Liver (tissue), 9 donors: ENCODE data around the gene ATAD3A. TPM values are rescaled to one million over a fixed set of nuclear protein-coding genes. Genes with fewer than 3 reads are reported as not detected.

Experiments
- DNase-seq: peaks from one replicate; pipeline ENCODE4 v3.0.0-alpha.2; 2017; ENCODE audit warnings: low spot score
- H3K27ac ChIP-seq, 2 donors: one replicate each; pipeline ENCODE4 v1.7.0; 2013; ENCODE audit warnings: inconsistent platforms in 2 of 2, low read length in 2 of 2, control low read depth in 1 of 2, low read depth in 1 of 2, mild to moderate bottlenecking in 1 of 2
- H3K27me3 ChIP-seq, 4 donors: one replicate each; pipeline versions ENCODE4 v1.6.1 to v1.7.0; 2013; ENCODE audit warnings: low read length in 3 of 4, inconsistent platforms in 1 of 4, mild to moderate bottlenecking in 1 of 4, moderate library complexity in 1 of 4; ENCODE audit not compliant: control insufficient read depth in 4 of 4, insufficient read depth in 4 of 4
- H3K36me3 ChIP-seq, 4 donors: one replicate each; pipeline versions ENCODE4 v1.6.1 to v1.7.0; 2013; ENCODE audit warnings: low read length in 3 of 4, mild to moderate bottlenecking in 3 of 4, low read depth in 1 of 4, moderate library complexity in 1 of 4; ENCODE audit not compliant: control insufficient read depth in 4 of 4, insufficient read depth in 3 of 4
- H3K4me1 ChIP-seq, 4 donors: one replicate each; pipeline versions ENCODE4 v1.6.1 to v1.7.0; 2013; ENCODE audit warnings: low read length in 3 of 4, mild to moderate bottlenecking in 3 of 4, moderate library complexity in 1 of 4; ENCODE audit not compliant: control insufficient read depth in 4 of 4, insufficient read depth in 4 of 4
- H3K4me3 ChIP-seq, 3 donors: one replicate each; pipeline versions ENCODE4 v1.6.1 to v1.7.0; 2013; ENCODE audit warnings: low read length in 3 of 3, control low read depth in 1 of 3, low read depth in 1 of 3, mild to moderate bottlenecking in 1 of 3
- H3K9ac ChIP-seq, 2 donors: one replicate each; pipeline ENCODE4 v1.7.0; 2013; ENCODE audit warnings: low read length in 2 of 2, mild to moderate bottlenecking in 2 of 2, moderate library complexity in 2 of 2, control low read depth in 1 of 2, low read depth in 1 of 2
- H3K9me3 ChIP-seq, 4 donors: one replicate each; pipeline versions ENCODE4 v1.6.1 to v1.7.0; 2013; ENCODE audit warnings: low read length in 3 of 4; ENCODE audit not compliant: control insufficient read depth in 4 of 4
- CTCF ChIP-seq: fragments of 150-350 bp; IDR thresholded peaks from 2 replicates; pipeline ENCODE4 v1.5.1; 2017; ENCODE audit warnings: improper control_type of control experiment, low read depth, low read length; ENCODE audit not compliant: missing input control
- EGR1 ChIP-seq, 2 donors: IDR thresholded peaks; 2 replicates each; pipeline ENCODE4 v1.6.1; 2016 to 2018; ENCODE audit warnings: antibody characterized with exemption in 2 of 2, low read depth in 2 of 2
- GABPA ChIP-seq, 2 donors: IDR thresholded peaks in 1 of 2; conservative IDR thresholded peaks in 1 of 2; 2 replicates each; pipeline ENCODE4 v1.6.1; 2016; ENCODE audit warnings: antibody characterized with exemption in 2 of 2, mild to moderate bottlenecking in 1 of 2, moderate library complexity in 1 of 2
- HNF4A ChIP-seq, 2 donors: conservative IDR thresholded peaks; 2 replicates each; pipeline ENCODE4 v1.6.1; 2016; ENCODE audit warnings: antibody characterized with exemption in 2 of 2, mild to moderate bottlenecking in 2 of 2
- HNF4G ChIP-seq: IDR thresholded peaks from 2 replicates; pipeline ENCODE4 v1.6.1; 2016; ENCODE audit warnings: antibody characterized with exemption
- JUND ChIP-seq, 2 donors: IDR thresholded peaks; 2 replicates each; pipeline ENCODE4 v1.6.1; 2016; ENCODE audit warnings: antibody characterized with exemption in 2 of 2
- MAX ChIP-seq: IDR thresholded peaks from 2 replicates; pipeline ENCODE4 v1.6.1; 2016; ENCODE audit warnings: antibody characterized with exemption
- NR2F2 ChIP-seq: IDR thresholded peaks from 2 replicates; pipeline ENCODE4 v1.6.1; 2016; ENCODE audit warnings: antibody characterized with exemption
- RAD21 ChIP-seq, 2 donors: IDR thresholded peaks; 2 replicates each; pipeline ENCODE4 v1.6.1; 2016; ENCODE audit warnings: antibody characterized with exemption in 2 of 2, mild to moderate bottlenecking in 2 of 2
- RXRA ChIP-seq, 2 donors: IDR thresholded peaks; 2 replicates each; pipeline ENCODE4 v1.6.1; 2017 to 2018; ENCODE audit warnings: antibody characterized with exemption in 2 of 2, mild to moderate bottlenecking in 1 of 2
- SP1 ChIP-seq: IDR thresholded peaks from 2 replicates; pipeline ENCODE4 v1.6.1; 2018; ENCODE audit warnings: antibody characterized with exemption, mild to moderate bottlenecking
- TAF1 ChIP-seq: conservative IDR thresholded peaks from 2 replicates; pipeline ENCODE4 v1.6.1; 2016; ENCODE audit warnings: antibody characterized with exemption, mild to moderate bottlenecking
- YY1 ChIP-seq: IDR thresholded peaks from 2 replicates; pipeline ENCODE4 v1.6.1; 2016; ENCODE audit warnings: antibody characterized with exemption, mild to moderate bottlenecking
- ZBTB33 ChIP-seq: IDR thresholded peaks from 2 replicates; pipeline ENCODE4 v1.6.1; 2016; ENCODE audit warnings: antibody characterized with exemption
- WGBS: extraction: QIAGEN DNeasy Blood & Tissue Kit; methylation state at CpG from one replicate; pipeline ENCODE4 v1.1.7; 2013; 5-methylcytosine and 5-hydroxymethylcytosine counted together
- polyA plus RNA-seq, 2 donors: library from polyadenylated mRNA; stranded (reverse) in 1 of 2; unstranded in 1 of 2; fragments of 200-250 nt in 1 of 2; fragments of >200 nt in 1 of 2; fragmentation: Nextera tagmentation in 1 of 2; extraction: Ambion mirVana in 1 of 2; gene quantifications; one replicate each; pipeline versions ENCODE4 v1.2.1 to v1.2.3, GENCODE V29; 2013 to 2015
- total RNA-seq, 2 donors: library from RNA; depleted of rRNA; stranded (reverse); fragments of >200 nt; gene quantifications; one replicate each; pipeline ENCODE4 v1.2.3, GENCODE V29; 2014
- TF ChIP-seq, protein P1 (sequence below): IDR thresholded peaks from 2 replicates; pipeline ENCODE4 v1.6.1; 2016; ENCODE audit warnings: antibody characterized with exemption
- TF ChIP-seq, protein P2 (sequence below): IDR thresholded peaks from 2 replicates; pipeline ENCODE4 v1.6.1; 2016; ENCODE audit warnings: antibody characterized with exemption, mild to moderate bottlenecking
- donor health status: healthy.
- donor health status: healthy.
- donor health status: healthy.
- donor health status: healthy.
- donor health status: healthy.

Gene ATAD3A
- total and polyA plus RNA-seq, 4 donors: 7.2 to 20.0 (median 15.8) TPM

DNA sequence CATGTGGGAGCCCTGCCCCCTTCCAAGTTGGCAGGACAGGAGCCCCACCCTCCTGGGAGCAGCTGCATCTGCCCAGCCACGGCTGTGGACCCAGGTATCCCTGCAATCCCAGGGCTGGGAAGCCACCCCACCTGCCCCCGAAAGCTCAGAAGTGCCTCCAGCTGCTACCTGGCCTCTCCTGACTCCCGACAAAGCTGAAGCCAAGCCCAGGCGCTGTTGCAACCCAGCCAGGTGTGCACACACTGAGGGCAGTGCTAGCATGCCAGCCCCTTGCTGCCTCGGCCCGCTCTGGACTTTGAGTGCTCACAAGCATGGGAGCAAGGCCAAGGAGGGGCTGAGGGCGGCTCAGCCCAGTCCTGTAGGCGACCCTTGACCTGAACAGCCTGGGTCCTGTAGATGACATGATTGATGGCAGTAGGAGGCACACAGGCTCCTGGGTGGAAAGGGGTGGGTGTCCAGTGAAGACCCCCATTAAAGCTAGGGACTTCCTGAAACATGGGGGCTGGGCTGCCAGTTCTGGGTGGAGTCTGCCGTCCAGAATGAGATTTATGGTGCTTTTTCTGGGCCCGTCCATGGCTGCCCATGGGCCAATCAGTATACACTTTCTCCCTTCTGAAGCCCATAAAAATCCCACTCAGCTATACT, 65.5 kb downstream of the ATAD3A start:
- H3K4me1 ChIP-seq: peaks cover 4 to 28% (median 19%) of the 10 kb centered on the region in 4 donors
- no peak overlapping the region for H3K9ac ChIP-seq
- no peak for TF ChIP-seq ZBTB33
- TF ChIP-seq TAF1: no peak
- no peak for TF ChIP-seq JUND (IDR thresholded peaks at IDR 0.05)
- WGBS: 42% methylated on average over 10 of the region's 10 CpGs
- H3K27me3 ChIP-seq: no peaks in the 10 kb centered on the region
- H3K36me3 ChIP-seq: no peaks in the 10 kb centered on the region
- no peaks in the 10 kb centered on the region for H3K9me3 ChIP-seq
- H3K27ac ChIP-seq: no peak overlapping the region
- no peak overlapping the region for H3K4me3 ChIP-seq
- DNase-seq: no peak

DNA sequence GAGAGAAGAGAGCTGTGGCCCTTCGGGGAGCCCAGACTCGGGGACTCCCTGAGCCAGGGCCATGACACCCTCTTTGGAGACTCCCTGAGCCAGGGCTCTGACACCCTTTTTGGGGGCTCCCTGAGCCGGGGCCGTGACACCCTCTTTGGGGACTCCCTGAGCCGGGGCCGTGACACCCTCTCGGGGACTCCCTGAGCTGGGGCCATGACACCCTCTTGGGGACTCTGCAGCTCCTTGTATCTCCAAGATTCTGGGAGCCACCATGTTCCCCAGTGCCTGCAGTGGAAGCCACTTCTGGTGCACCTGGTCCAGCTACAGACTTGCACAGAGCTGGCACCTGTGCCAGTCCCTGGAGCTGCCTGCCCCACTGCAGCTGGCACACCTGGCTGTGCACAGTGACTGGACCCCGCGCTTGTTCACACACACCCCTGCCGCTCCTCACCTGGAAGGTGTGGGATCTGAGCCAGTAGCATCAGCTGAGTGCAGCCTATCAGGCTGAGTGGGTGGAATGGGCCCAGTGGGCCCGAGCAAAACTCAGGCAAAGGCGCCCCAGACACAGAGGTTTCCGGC, 66.5 kb downstream of the ATAD3A start:
- Histone ChIP-seq H3K27me3 (no peaks in the 10 kb centered on the region), H3K4me1 (peaks cover 3 to 18% (median 10%) of the 10 kb centered on the region in 4 donors), H3K9ac (no peak overlapping the region), H3K36me3 (no peaks in the 10 kb centered on the region), H3K27ac (no peak overlapping the region), H3K4me3 (no peak overlapping the region), H3K9me3 (no peaks in the 10 kb centered on the region)
- TF ChIP-seq, protein P1, sequence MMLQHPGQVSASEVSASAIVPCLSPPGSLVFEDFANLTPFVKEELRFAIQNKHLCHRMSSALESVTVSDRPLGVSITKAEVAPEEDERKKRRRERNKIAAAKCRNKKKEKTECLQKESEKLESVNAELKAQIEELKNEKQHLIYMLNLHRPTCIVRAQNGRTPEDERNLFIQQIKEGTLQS: no peak
- TF ChIP-seq RAD21 (IDR thresholded peaks at IDR 0.05) (no peak), ZBTB33 (no peak), HNF4G (no peak), MAX (no peak), EGR1 (IDR thresholded peaks at IDR 0.05; ENCODE audit: low read depth in 2 of 2) (no peak), SP1 (no peak), NR2F2 (no peak), GABPA (IDR thresholded peaks at IDR 0.05 in 1 of 2, conservative IDR thresholded peaks at IDR 0.05 in 1 of 2) (no peak), HNF4A (conservative IDR thresholded peaks at IDR 0.05) (no peak), RXRA (IDR thresholded peaks at IDR 0.05) (no peak), TAF1 (no peak), CTCF (no peak), YY1 (no peak), JUND (IDR thresholded peaks at IDR 0.05) (no peak)
- TF ChIP-seq, protein P2, sequence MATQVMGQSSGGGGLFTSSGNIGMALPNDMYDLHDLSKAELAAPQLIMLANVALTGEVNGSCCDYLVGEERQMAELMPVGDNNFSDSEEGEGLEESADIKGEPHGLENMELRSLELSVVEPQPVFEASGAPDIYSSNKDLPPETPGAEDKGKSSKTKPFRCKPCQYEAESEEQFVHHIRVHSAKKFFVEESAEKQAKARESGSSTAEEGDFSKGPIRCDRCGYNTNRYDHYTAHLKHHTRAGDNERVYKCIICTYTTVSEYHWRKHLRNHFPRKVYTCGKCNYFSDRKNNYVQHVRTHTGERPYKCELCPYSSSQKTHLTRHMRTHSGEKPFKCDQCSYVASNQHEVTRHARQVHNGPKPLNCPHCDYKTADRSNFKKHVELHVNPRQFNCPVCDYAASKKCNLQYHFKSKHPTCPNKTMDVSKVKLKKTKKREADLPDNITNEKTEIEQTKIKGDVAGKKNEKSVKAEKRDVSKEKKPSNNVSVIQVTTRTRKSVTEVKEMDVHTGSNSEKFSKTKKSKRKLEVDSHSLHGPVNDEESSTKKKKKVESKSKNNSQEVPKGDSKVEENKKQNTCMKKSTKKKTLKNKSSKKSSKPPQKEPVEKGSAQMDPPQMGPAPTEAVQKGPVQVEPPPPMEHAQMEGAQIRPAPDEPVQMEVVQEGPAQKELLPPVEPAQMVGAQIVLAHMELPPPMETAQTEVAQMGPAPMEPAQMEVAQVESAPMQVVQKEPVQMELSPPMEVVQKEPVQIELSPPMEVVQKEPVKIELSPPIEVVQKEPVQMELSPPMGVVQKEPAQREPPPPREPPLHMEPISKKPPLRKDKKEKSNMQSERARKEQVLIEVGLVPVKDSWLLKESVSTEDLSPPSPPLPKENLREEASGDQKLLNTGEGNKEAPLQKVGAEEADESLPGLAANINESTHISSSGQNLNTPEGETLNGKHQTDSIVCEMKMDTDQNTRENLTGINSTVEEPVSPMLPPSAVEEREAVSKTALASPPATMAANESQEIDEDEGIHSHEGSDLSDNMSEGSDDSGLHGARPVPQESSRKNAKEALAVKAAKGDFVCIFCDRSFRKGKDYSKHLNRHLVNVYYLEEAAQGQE: no peak
- WGBS: 88% methylated on average over 13 of the region's 13 CpGs
- DNase-seq: no peak
